WTC11 (cell line): Measurements from ENCODE around the gene PEX6. TPM values are rescaled to one million over a fixed set of nuclear protein-coding genes. Genes with fewer than 3 reads are reported as not detected.

ENCODE experiments used
- ATAC-seq: fragments of 200-7000 bp; cut with Tn5 transposase; 2 replicates; pipeline ENCODE4 v1.10.0; 2021; ENCODE audit warnings: mild to moderate bottlenecking, moderate library complexity
- Bru-seq: library from RNA; stranded (reverse); fragments of 400-500 nt; gene quantifications from one replicate; lab custom pipeline; 2021; lab: Mats Ljungman, UMichigan
- CTCF ChIA-PET: fragments of 300-600 bp; sonication (Branson Sonifier 250); formaldehyde crosslinking; loops from one replicate; lab custom pipeline; 2021; ENCODE audit warnings: antibody characterized with exemption; lab: Charles Lee
- POLR2A ChIA-PET: fragments of 350-600 bp; sonication (Branson Sonifier 250); formaldehyde crosslinking; loops from one replicate; lab custom pipeline; 2021; ENCODE audit warnings: antibody characterized with exemption; lab: Charles Lee
- DNase-seq: peaks from one replicate; pipeline ENCODE4 v3.0.0; 2021; ENCODE audit warnings: low spot score
- H3K27ac Mint-ChIP-seq: 2 replicates; pipeline ENCODE4 v1.8.0; 2021; ENCODE audit warnings: mixed read lengths
- H3K27me3 Mint-ChIP-seq: 2 replicates; pipeline ENCODE4 v1.8.0; 2021; ENCODE audit warnings: low read depth, mild to moderate bottlenecking, moderate library complexity, mixed read lengths
- H3K36me3 Mint-ChIP-seq: 2 replicates; pipeline ENCODE4 v1.8.0; 2021; ENCODE audit warnings: mixed read lengths
- H3K4me1 Mint-ChIP-seq: 2 replicates; pipeline ENCODE4 v1.8.0; 2022; ENCODE audit warnings: mixed read lengths
- H3K4me3 Mint-ChIP-seq: 2 replicates; pipeline ENCODE4 v1.8.0; 2021; ENCODE audit warnings: mild to moderate bottlenecking, moderate library complexity, mixed read lengths
- H3K9me3 Mint-ChIP-seq: 2 replicates; pipeline ENCODE4 v1.8.0; 2021; ENCODE audit warnings: mixed read lengths
- ATF1 ChIP-seq: sonication (generic); formaldehyde crosslinking; IDR thresholded peaks from 2 replicates; pipeline ENCODE4 v1.8.1; 2023; ENCODE audit warnings: mild to moderate bottlenecking, moderate library complexity, missing genetic modification reagents
- ATF2 ChIP-seq: sonication (generic); formaldehyde crosslinking; IDR thresholded peaks from 2 replicates; pipeline ENCODE4 v1.8.1; 2022; ENCODE audit warnings: low read depth, missing genetic modification reagents, borderline replicate concordance
- CREB1 ChIP-seq: sonication (generic); formaldehyde crosslinking; IDR thresholded peaks from 2 replicates; pipeline ENCODE4 v1.8.0; 2023; ENCODE audit warnings: mild to moderate bottlenecking, missing genetic modification reagents
- ELF4 ChIP-seq: sonication (generic); formaldehyde crosslinking; IDR thresholded peaks from 2 replicates; pipeline ENCODE4 v1.8.1; 2022; ENCODE audit warnings: low read depth, mild to moderate bottlenecking, moderate library complexity, missing genetic modification reagents
- EMX1 ChIP-seq: fragments of 250-450 bp; sonication (Bioruptor Pico); IDR thresholded peaks from 2 replicates; pipeline ENCODE4 v1.8.0; 2021; ENCODE audit warnings: mild to moderate bottlenecking
- ESRRA ChIP-seq: sonication (generic); formaldehyde crosslinking; IDR thresholded peaks from 2 replicates; pipeline ENCODE4 v1.8.1; 2022; ENCODE audit warnings: mild to moderate bottlenecking, missing genetic modification reagents, borderline replicate concordance
- FOXK1 ChIP-seq: sonication (generic); formaldehyde crosslinking; IDR thresholded peaks from 2 replicates; pipeline ENCODE4 v1.8.0; 2022; ENCODE audit warnings: mild to moderate bottlenecking, moderate library complexity, missing genetic modification reagents
- FOXP1 ChIP-seq: sonication (generic); formaldehyde crosslinking; IDR thresholded peaks from 2 replicates; pipeline ENCODE4 v1.8.0; 2022; ENCODE audit warnings: missing genetic modification reagents, mild to moderate bottlenecking, moderate library complexity, borderline replicate concordance
- GTF2I ChIP-seq: fragments of 250-450 bp; sonication (Bioruptor Pico); conservative IDR thresholded peaks from 2 replicates; pipeline ENCODE4 v1.4.0; 2021; ENCODE audit warnings: mild to moderate bottlenecking
- IRF2 ChIP-seq: sonication (generic); formaldehyde crosslinking; IDR thresholded peaks from 2 replicates; pipeline ENCODE4 v1.8.0; 2022; ENCODE audit warnings: low read depth, missing genetic modification reagents, borderline replicate concordance
- JUN ChIP-seq: sonication (generic); formaldehyde crosslinking; IDR thresholded peaks from 2 replicates; pipeline ENCODE4 v1.8.0; 2023; ENCODE audit warnings: mild to moderate bottlenecking, missing genetic modification reagents
- MXD4 ChIP-seq: fragments of 250-450 bp; sonication (Bioruptor Pico); IDR thresholded peaks from 2 replicates; pipeline ENCODE4 v1.8.0; 2021; ENCODE audit warnings: mild to moderate bottlenecking, moderate library complexity, borderline replicate concordance
- NFATC4 ChIP-seq: fragments of 250-450 bp; sonication (Bioruptor Pico); IDR thresholded peaks from 2 replicates; pipeline ENCODE4 v1.9.0; 2021; ENCODE audit warnings: mild to moderate bottlenecking
- NR1H2 ChIP-seq: sonication (generic); formaldehyde crosslinking; IDR thresholded peaks from 2 replicates; pipeline ENCODE4 v1.9.0; 2021; ENCODE audit warnings: mild to moderate bottlenecking, moderate library complexity, missing genetic modification reagents
- PRRX2 ChIP-seq: fragments of 250-450 bp; sonication (Bioruptor Pico); IDR thresholded peaks from 2 replicates; pipeline ENCODE4 v1.8.0; 2021; ENCODE audit warnings: mild to moderate bottlenecking
- TCF7 ChIP-seq: sonication (generic); formaldehyde crosslinking; IDR thresholded peaks from 2 replicates; pipeline ENCODE4 v1.8.0; 2022; ENCODE audit warnings: mild to moderate bottlenecking, low read depth, missing genetic modification reagents, moderate library complexity
- TEAD4 ChIP-seq: sonication (generic); formaldehyde crosslinking; IDR thresholded peaks from 2 replicates; pipeline ENCODE4 v1.8.0; 2022; ENCODE audit warnings: mild to moderate bottlenecking, missing genetic modification reagents
- USF1 ChIP-seq: sonication (generic); formaldehyde crosslinking; IDR thresholded peaks from 2 replicates; pipeline ENCODE4 v1.8.0; 2022; ENCODE audit warnings: mild to moderate bottlenecking, missing genetic modification reagents
- ZNF138 ChIP-seq: sonication (generic); formaldehyde crosslinking; conservative IDR thresholded peaks from 2 replicates; pipeline ENCODE4 v1.8.1; 2022; ENCODE audit warnings: mild to moderate bottlenecking, moderate library complexity, missing genetic modification reagents
- ZNF317 ChIP-seq: sonication (generic); formaldehyde crosslinking; IDR thresholded peaks from 2 replicates; pipeline ENCODE4 v1.8.1; 2023; ENCODE audit warnings: low read depth, mild to moderate bottlenecking, moderate library complexity, missing genetic modification reagents, borderline replicate concordance
- ZNF396 ChIP-seq: fragments of 250-450 bp; sonication (Bioruptor Pico); IDR thresholded peaks from 2 replicates; pipeline ENCODE4 v1.8.0; 2021; ENCODE audit warnings: mild to moderate bottlenecking, moderate library complexity, borderline replicate concordance
- ZNF671 ChIP-seq: fragments of 250-450 bp; sonication (Bioruptor Pico); IDR thresholded peaks from 2 replicates; pipeline ENCODE4 v1.8.0; 2021; ENCODE audit warnings: mild to moderate bottlenecking
- long read RNA-seq, 3 experiments: library from RNA in 1 of 3; library from capped mRNA in 1 of 3; library from polyadenylated mRNA in 1 of 3; unstranded in 2 of 3; stranded (forward) in 1 of 3; transcript quantifications; one replicate each; pipeline ENCODE4 v2.0.0, GENCODE V29; 2021
- total RNA-seq: library from RNA; stranded (reverse); gene quantifications from 3 replicates; pipeline ENCODE4 v1.2.3, GENCODE V29; 2021
- TF ChIP-seq, protein P1 (sequence below): sonication (generic); formaldehyde crosslinking; conservative IDR thresholded peaks from 2 replicates; pipeline ENCODE4 v1.8.1; 2023; ENCODE audit warnings: mild to moderate bottlenecking, low read depth, missing genetic modification reagents, moderate library complexity
- TF ChIP-seq, protein P2 (sequence below): fragments of 250-450 bp; sonication (Bioruptor Pico); IDR thresholded peaks from 2 replicates; pipeline ENCODE4 v1.8.0; 2021; ENCODE audit warnings: mild to moderate bottlenecking
- TF ChIP-seq, protein P3 (sequence below): sonication (generic); formaldehyde crosslinking; IDR thresholded peaks from 2 replicates; pipeline ENCODE4 v1.8.1; 2023; ENCODE audit warnings: mild to moderate bottlenecking, missing genetic modification reagents, moderate library complexity

Gene PEX6, protein sequence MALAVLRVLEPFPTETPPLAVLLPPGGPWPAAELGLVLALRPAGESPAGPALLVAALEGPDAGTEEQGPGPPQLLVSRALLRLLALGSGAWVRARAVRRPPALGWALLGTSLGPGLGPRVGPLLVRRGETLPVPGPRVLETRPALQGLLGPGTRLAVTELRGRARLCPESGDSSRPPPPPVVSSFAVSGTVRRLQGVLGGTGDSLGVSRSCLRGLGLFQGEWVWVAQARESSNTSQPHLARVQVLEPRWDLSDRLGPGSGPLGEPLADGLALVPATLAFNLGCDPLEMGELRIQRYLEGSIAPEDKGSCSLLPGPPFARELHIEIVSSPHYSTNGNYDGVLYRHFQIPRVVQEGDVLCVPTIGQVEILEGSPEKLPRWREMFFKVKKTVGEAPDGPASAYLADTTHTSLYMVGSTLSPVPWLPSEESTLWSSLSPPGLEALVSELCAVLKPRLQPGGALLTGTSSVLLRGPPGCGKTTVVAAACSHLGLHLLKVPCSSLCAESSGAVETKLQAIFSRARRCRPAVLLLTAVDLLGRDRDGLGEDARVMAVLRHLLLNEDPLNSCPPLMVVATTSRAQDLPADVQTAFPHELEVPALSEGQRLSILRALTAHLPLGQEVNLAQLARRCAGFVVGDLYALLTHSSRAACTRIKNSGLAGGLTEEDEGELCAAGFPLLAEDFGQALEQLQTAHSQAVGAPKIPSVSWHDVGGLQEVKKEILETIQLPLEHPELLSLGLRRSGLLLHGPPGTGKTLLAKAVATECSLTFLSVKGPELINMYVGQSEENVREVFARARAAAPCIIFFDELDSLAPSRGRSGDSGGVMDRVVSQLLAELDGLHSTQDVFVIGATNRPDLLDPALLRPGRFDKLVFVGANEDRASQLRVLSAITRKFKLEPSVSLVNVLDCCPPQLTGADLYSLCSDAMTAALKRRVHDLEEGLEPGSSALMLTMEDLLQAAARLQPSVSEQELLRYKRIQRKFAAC
- 8.2 to 12.6 TPM (median 11.7 TPM) in 3 replicates for total RNA-seq
- Bru-seq, nascent RNA, result percentile 63 among the genes with signal in this experiment
- long read RNA-seq, experiment 1, partial matches to known transcripts, result 0 of 5 reads
- long read RNA-seq, experiment 1, other reads (novel, unspliced or antisense), result 4 of 5 reads
- long read RNA-seq, experiment 2, transcript PEX6-202 (17 exons, 3,478 nt), result major isoform, 7 of 12 reads
- long read RNA-seq, experiment 2, partial matches to known transcripts, result 5 of 12 reads
- long read RNA-seq, experiment 2, other reads (novel, unspliced or antisense), result 0 of 12 reads
- long read RNA-seq, experiment 3, result 0 reads

GRCh38 chr6:42978839-42979522 lies at the start of gene PEX6:
Gene PEX6 (minus strand): TSS chr6:42979181. CDS start chr6:42979150, 31 bp downstream.
- Mint-ChIP-seq H3K4me3 (peak within 1 kb of the TSS; percentile 91), H3K9me3 (no peaks in the 10 kb centered on the region), H3K36me3 (no peaks in the 10 kb centered on the region), H3K27me3 (no peaks in the 10 kb centered on the region), H3K4me1 (peaks cover 21% of the 10 kb centered on the region), H3K27ac (peak within 1 kb of the TSS; percentile 98)
- ChIA-PET POLR2A (interaction anchor here (0.6 to 1.9 kb wide), 16 partner anchors 13 to 539 kb away, joined by 3 to 11 read pairs (median 3); partner anchors contain the start of genes CNPY3, GNMT, KLC4 and KLHDC3), CTCF (interaction anchor here (1.1 to 3.7 kb wide), 9 partner anchors 10 to 165 kb away, joined by 3 to 19 read pairs (median 5); partner anchors contain the start of genes GNMT, KLHDC3 and MEA1)
- DNase-seq (peak; percentile 86), ATAC-seq (peak; percentile 88)
- TF ChIP-seq MXD4 (CRISPR knock-in tag) (no peak), ELF4 (CRISPR knock-in tag) (no peak), FOXK1 (CRISPR knock-in tag) (0 out of 2 replicates have a peak, but pooled peaks have one; percentile 23), CREB1 (CRISPR knock-in tag) (no peak; the same call in 1 of the 2 replicates), PRRX2 (no peak), ZNF396 (CRISPR knock-in tag) (no peak), JUN (0 out of 2 replicates have a peak, but pooled peaks have one; percentile 23), GTF2I (CRISPR knock-in tag) (no peak), ATF2 (CRISPR knock-in tag) (no peak), ZNF317 (CRISPR knock-in tag) (no peak; the same call in 1 of the 2 replicates), TEAD4 (CRISPR knock-in tag) (no peak), EMX1 (CRISPR knock-in tag) (no peak), ZNF138 (CRISPR knock-in tag) (no peak), USF1 (CRISPR knock-in tag) (peak; percentile 50; the same call in 1 of the 2 replicates), NFATC4 (CRISPR knock-in tag) (no peak), TCF7 (CRISPR knock-in tag) (no peak), NR1H2 (CRISPR knock-in tag) (no peak), ZNF671 (CRISPR knock-in tag) (no peak), ATF1 (no peak), IRF2 (CRISPR knock-in tag) (no peak), ESRRA (0 out of 2 replicates have a peak, but pooled peaks have one; percentile 59), FOXP1 (CRISPR knock-in tag) (peak; percentile 14; the same call in 1 of the 2 replicates)
- TF ChIP-seq, protein P1, sequence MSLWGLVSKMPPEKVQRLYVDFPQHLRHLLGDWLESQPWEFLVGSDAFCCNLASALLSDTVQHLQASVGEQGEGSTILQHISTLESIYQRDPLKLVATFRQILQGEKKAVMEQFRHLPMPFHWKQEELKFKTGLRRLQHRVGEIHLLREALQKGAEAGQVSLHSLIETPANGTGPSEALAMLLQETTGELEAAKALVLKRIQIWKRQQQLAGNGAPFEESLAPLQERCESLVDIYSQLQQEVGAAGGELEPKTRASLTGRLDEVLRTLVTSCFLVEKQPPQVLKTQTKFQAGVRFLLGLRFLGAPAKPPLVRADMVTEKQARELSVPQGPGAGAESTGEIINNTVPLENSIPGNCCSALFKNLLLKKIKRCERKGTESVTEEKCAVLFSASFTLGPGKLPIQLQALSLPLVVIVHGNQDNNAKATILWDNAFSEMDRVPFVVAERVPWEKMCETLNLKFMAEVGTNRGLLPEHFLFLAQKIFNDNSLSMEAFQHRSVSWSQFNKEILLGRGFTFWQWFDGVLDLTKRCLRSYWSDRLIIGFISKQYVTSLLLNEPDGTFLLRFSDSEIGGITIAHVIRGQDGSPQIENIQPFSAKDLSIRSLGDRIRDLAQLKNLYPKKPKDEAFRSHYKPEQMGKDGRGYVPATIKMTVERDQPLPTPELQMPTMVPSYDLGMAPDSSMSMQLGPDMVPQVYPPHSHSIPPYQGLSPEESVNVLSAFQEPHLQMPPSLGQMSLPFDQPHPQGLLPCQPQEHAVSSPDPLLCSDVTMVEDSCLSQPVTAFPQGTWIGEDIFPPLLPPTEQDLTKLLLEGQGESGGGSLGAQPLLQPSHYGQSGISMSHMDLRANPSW (CRISPR knock-in tag), result no peak
- TF ChIP-seq, protein P2, sequence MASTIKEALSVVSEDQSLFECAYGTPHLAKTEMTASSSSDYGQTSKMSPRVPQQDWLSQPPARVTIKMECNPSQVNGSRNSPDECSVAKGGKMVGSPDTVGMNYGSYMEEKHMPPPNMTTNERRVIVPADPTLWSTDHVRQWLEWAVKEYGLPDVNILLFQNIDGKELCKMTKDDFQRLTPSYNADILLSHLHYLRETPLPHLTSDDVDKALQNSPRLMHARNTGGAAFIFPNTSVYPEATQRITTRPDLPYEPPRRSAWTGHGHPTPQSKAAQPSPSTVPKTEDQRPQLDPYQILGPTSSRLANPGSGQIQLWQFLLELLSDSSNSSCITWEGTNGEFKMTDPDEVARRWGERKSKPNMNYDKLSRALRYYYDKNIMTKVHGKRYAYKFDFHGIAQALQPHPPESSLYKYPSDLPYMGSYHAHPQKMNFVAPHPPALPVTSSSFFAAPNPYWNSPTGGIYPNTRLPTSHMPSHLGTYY, result no peak
- TF ChIP-seq, protein P3, sequence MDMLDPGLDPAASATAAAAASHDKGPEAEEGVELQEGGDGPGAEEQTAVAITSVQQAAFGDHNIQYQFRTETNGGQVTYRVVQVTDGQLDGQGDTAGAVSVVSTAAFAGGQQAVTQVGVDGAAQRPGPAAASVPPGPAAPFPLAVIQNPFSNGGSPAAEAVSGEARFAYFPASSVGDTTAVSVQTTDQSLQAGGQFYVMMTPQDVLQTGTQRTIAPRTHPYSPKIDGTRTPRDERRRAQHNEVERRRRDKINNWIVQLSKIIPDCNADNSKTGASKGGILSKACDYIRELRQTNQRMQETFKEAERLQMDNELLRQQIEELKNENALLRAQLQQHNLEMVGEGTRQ, result no peak
